A549 (cell line): ENCODE data around the gene GPR63. TPM values are rescaled to one million over a fixed set of nuclear protein-coding genes. Genes with fewer than 3 reads are reported as not detected.

ENCODE experiments used
- ATAC-seq, 2 experiments: fragments of 200-7000 bp in 1 of 2; fragments of >200 bp in 1 of 2; cut with Nextera tagmentation in 1 of 2; cut with Tn5 transposase in 1 of 2; 3 replicates each; pipeline versions ENCODE4 v1.8.0 to v1.9.1; 2018 to 2020; ENCODE audit warnings: mild to moderate bottlenecking in 1 of 2, moderate library complexity in 1 of 2
- CTCF ChIA-PET: fragments of 300-600 bp; sonication (Branson Sonifier 250); formaldehyde crosslinking; extraction: SDS; loops from one replicate; lab custom pipeline; 2021; ENCODE audit warnings: antibody characterized with exemption, inconsistent platforms; lab: Yijun Ruan, JAX
- POLR2A ChIA-PET: fragments of 350-600 bp; formaldehyde crosslinking; extraction: SDS; loops from one replicate; lab custom pipeline; 2021; ENCODE audit warnings: antibody characterized with exemption, inconsistent platforms; lab: Yijun Ruan, JAX
- DNase-seq, 2 experiments: peaks; one replicate each; pipeline versions ENCODE4 v3.0.0 to v3.0.0-alpha.2; 2011 to 2016; ENCODE audit warnings: low read depth in 1 of 2, low spot score in 1 of 2
- FAIRE-seq: peaks from 2 replicates; lab custom pipeline; 2011; peaks lifted over from hg19 to GRCh38; lab: Jason Lieb, UNC
- H3K27ac ChIP-seq, 2 experiments: fragments of >200 bp; sonication (Bioruptor Twin); formaldehyde crosslinking; 3 replicates each; pipeline ENCODE4 v1.5.1; 2016 to 2017
- H3K4me1 ChIP-seq: fragments of >200 bp; sonication (Bioruptor Twin); formaldehyde crosslinking; 3 replicates; pipeline ENCODE4 v1.6.1; 2016
- H3K4me2 ChIP-seq: fragments of >200 bp; sonication (Bioruptor Twin); formaldehyde crosslinking; 3 replicates; pipeline ENCODE4 v1.6.1; 2016
- H3K4me3 ChIP-seq: fragments of >200 bp; sonication (Bioruptor Twin); formaldehyde crosslinking; 3 replicates; pipeline ENCODE4 v1.5.1; 2016
- H3K9me3 ChIP-seq: fragments of >200 bp; sonication (Bioruptor Twin); formaldehyde crosslinking; 3 replicates; pipeline ENCODE4 v1.6.1; 2016
- CHD4 ChIP-seq: fragments of 200-600 bp; sonication (generic); IDR thresholded peaks from 2 replicates; pipeline ENCODE4 v1.6.1; 2016; ENCODE audit warnings: antibody characterized with exemption, mild to moderate bottlenecking, borderline replicate concordance
- E2F6 ChIP-seq: IDR thresholded peaks from 2 replicates; pipeline ENCODE4 v1.6.1; 2012; ENCODE audit warnings: low read depth, borderline replicate concordance
- ELK1 ChIP-seq: fragments of 150-350 bp; IDR thresholded peaks from 2 replicates; pipeline ENCODE4 v1.6.1; 2014; ENCODE audit warnings: low read depth, mild to moderate bottlenecking, low read length
- EP300 ChIP-seq, 2 experiments: fragments of >200 bp; sonication (Bioruptor Twin); formaldehyde crosslinking; IDR thresholded peaks; 2 replicates in 1 of 2; 3 replicates in 1 of 2; pipeline ENCODE4 v1.6.1; 2016 to 2017
- ESRRA ChIP-seq: fragments of 150-350 bp; IDR thresholded peaks from 2 replicates; pipeline ENCODE4 v1.6.1; 2014; ENCODE audit warnings: mild to moderate bottlenecking, low read length, borderline replicate concordance
- FOSL2 ChIP-seq, 2 experiments: fragments of 450-650 bp in 1 of 2; fragments of >200 bp in 1 of 2; sonication (Bioruptor Twin) in 1 of 2; formaldehyde crosslinking; IDR thresholded peaks; 2 replicates each; pipeline versions ENCODE4 v1.5.0 to v1.6.1; 2016 to 2020; ENCODE audit warnings: mild to moderate bottlenecking in 1 of 2, moderate library complexity in 1 of 2
- FOXS1 ChIP-seq: fragments of 250-450 bp; sonication (Bioruptor Pico); IDR thresholded peaks from 2 replicates; pipeline ENCODE4 v1.5.0; 2020; ENCODE audit warnings: mild to moderate bottlenecking, moderate library complexity
- HMGXB4 ChIP-seq: fragments of 250-450 bp; sonication (Bioruptor Pico); IDR thresholded peaks from 2 replicates; pipeline ENCODE4 v1.5.0; 2021; ENCODE audit warnings: mild to moderate bottlenecking, moderate library complexity, borderline replicate concordance
- HOXB13 ChIP-seq: fragments of 250-450 bp; sonication (Bioruptor Pico); IDR thresholded peaks from 2 replicates; pipeline ENCODE4 v1.5.0; 2020; ENCODE audit warnings: low read depth, mild to moderate bottlenecking, moderate library complexity
- HOXB5 ChIP-seq: fragments of 250-450 bp; sonication (Bioruptor Pico); IDR thresholded peaks from 2 replicates; pipeline ENCODE4 v1.5.0; 2020; ENCODE audit warnings: mild to moderate bottlenecking, moderate library complexity
- JUN ChIP-seq, 2 experiments: fragments of >200 bp; sonication (Bioruptor Twin); formaldehyde crosslinking; IDR thresholded peaks; 2 replicates in 1 of 2; 3 replicates in 1 of 2; pipeline ENCODE4 v1.6.1; 2016 to 2017
- KDM1A ChIP-seq: fragments of 200-600 bp; sonication (generic); IDR thresholded peaks from 2 replicates; pipeline ENCODE4 v1.6.1; 2016; ENCODE audit warnings: low read depth, mild to moderate bottlenecking
- MAFK ChIP-seq: fragments of 450-650 bp; IDR thresholded peaks from 2 replicates; pipeline ENCODE4 v1.6.1; 2014; ENCODE audit not compliant: partially characterized antibody
- MAZ ChIP-seq: fragments of 150-350 bp; IDR thresholded peaks from 2 replicates; pipeline ENCODE4 v1.6.1; 2014; ENCODE audit warnings: antibody characterized with exemption, low read depth, low read length, borderline replicate concordance
- MYC ChIP-seq: IDR thresholded peaks from 2 replicates; pipeline ENCODE4 v1.6.1; 2012; ENCODE audit warnings: mild to moderate bottlenecking, inconsistent platforms, low read length, improper control_type of control experiment, borderline replicate concordance
- NFE2L2 ChIP-seq: fragments of 150-350 bp; conservative IDR thresholded peaks from 2 replicates; pipeline ENCODE4 v1.6.1; 2014; ENCODE audit warnings: low read length
- NPAS2 ChIP-seq: fragments of 250-450 bp; sonication (Bioruptor Pico); IDR thresholded peaks from 2 replicates; pipeline ENCODE4 v1.8.0; 2022; ENCODE audit warnings: mild to moderate bottlenecking, moderate library complexity, borderline replicate concordance
- SMC3 ChIP-seq: fragments of >200 bp; sonication (Bioruptor Twin); formaldehyde crosslinking; IDR thresholded peaks from 3 replicates; pipeline ENCODE4 v1.6.1; 2018; ENCODE audit warnings: inconsistent platforms
- SREBF2 ChIP-seq: fragments of 450-650 bp; IDR thresholded peaks from 2 replicates; pipeline ENCODE4 v1.6.1; 2014; ENCODE audit warnings: mild to moderate bottlenecking, moderate library complexity
- TP53 ChIP-seq: fragments of 250-450 bp; sonication (Bioruptor Pico); IDR thresholded peaks from 2 replicates; pipeline ENCODE4 v1.5.0; 2021; ENCODE audit warnings: mild to moderate bottlenecking, moderate library complexity
- ZC3H11A ChIP-seq: fragments of 450-650 bp; IDR thresholded peaks from 2 replicates; pipeline ENCODE4 v1.6.1; 2014; ENCODE audit warnings: antibody characterized with exemption, mild to moderate bottlenecking
- ZNF302 ChIP-seq: fragments of 250-450 bp; sonication (Bioruptor Pico); IDR thresholded peaks from 2 replicates; pipeline ENCODE4 v1.9.0; 2021; ENCODE audit warnings: inconsistent platforms, mild to moderate bottlenecking, moderate library complexity
- WGBS: methylation state at CpG from one replicate; pipeline ENCODE4 v1.1.6; 2017; ENCODE audit errors: missing lambda C conversion rate; 5-methylcytosine and 5-hydroxymethylcytosine counted together
- polyA plus RNA-seq, 4 experiments: library from polyadenylated mRNA; depleted of rRNA in 3 of 4; stranded (reverse); fragments of >200 nt; fragmentation: RNase III in 1 of 4; extraction: RNeasy Plus Mini Kit Qiagen cat#74134 plus additional on column Dnase treatment in 1 of 4; gene quantifications; 2 replicates in 3 of 4; 3 replicates in 1 of 4; pipeline ENCODE4 v1.2.3, GENCODE V29; 2011 to 2017
- TF ChIP-seq, protein P1 (sequence below): fragments of >200 bp; sonication (Bioruptor Twin); formaldehyde crosslinking; IDR thresholded peaks from 3 replicates; pipeline ENCODE4 v1.5.1; 2016

Gene GPR63
- polyA plus RNA-seq, 2 of the 4 experiments (the other 2 are of a cell fraction), result 0.48 to 0.67 TPM

- FAIRE-seq, result no peak
- H3K9me3 ChIP-seq, result no peaks in the 10 kb centered on the region
- no peak overlapping the region for H3K4me3 ChIP-seq
- TF ChIP-seq SREBF2, result no peak
- TF ChIP-seq ZNF302 (CRISPR knock-in tag), result no peak
- no peak for TF ChIP-seq HOXB13
- no peak for TF ChIP-seq NFE2L2
- TF ChIP-seq MAZ, result no peak
- TF ChIP-seq HOXB5 (CRISPR knock-in tag), result no peak
- TF ChIP-seq FOSL2 (IDR thresholded peaks at IDR 0.05), result no peak
- TF ChIP-seq FOSL2 (CRISPR knock-in tag; IDR thresholded peaks at IDR 0.05), result no peak
- no peak for TF ChIP-seq TP53 (CRISPR knock-in tag)
- TF ChIP-seq ZC3H11A, result no peak
- no peak for TF ChIP-seq NPAS2
- no peak for TF ChIP-seq ESRRA
- no peak for TF ChIP-seq MAFK
- DNase-seq, result no peak
- 15% methylated on average over 2 of the region's 2 CpGs for WGBS
- no peak for ATAC-seq
- no peak overlapping the region for H3K4me2 ChIP-seq
- no peak overlapping the region for H3K27ac ChIP-seq
- ChIA-PET POLR2A (no interaction called here), CTCF (interaction anchor here (0.6 kb wide), 1 partner anchor 17 kb away, joined by 4 read pairs; no protein-coding TSS in a partner anchor)
- H3K4me1 ChIP-seq, result no peaks in the 10 kb centered on the region
Observed at GRCh38 chr6:96783307-96783706, 54.0 kb downstream of the GPR63 start.

- no peak for ATAC-seq
Observed at GRCh38 chr6:96781557-96781956, 55.7 kb downstream of the GPR63 start.

More at GRCh38 chr6:96781557-96781956, 55.7 kb downstream of the GPR63 start:
- H3K4me3 ChIP-seq, result no peak overlapping the region
- no peaks in the 10 kb centered on the region for H3K4me1 ChIP-seq
- FAIRE-seq, result no peak
- CTCF ChIA-PET, result no interaction called here
- WGBS, result 5% methylated on average over 1 of the region's 1 CpG
- TF ChIP-seq EP300 (IDR thresholded peaks at IDR 0.05), result no peak
- no peak for TF ChIP-seq FOXS1 (CRISPR knock-in tag)
- TF ChIP-seq, protein P1, sequence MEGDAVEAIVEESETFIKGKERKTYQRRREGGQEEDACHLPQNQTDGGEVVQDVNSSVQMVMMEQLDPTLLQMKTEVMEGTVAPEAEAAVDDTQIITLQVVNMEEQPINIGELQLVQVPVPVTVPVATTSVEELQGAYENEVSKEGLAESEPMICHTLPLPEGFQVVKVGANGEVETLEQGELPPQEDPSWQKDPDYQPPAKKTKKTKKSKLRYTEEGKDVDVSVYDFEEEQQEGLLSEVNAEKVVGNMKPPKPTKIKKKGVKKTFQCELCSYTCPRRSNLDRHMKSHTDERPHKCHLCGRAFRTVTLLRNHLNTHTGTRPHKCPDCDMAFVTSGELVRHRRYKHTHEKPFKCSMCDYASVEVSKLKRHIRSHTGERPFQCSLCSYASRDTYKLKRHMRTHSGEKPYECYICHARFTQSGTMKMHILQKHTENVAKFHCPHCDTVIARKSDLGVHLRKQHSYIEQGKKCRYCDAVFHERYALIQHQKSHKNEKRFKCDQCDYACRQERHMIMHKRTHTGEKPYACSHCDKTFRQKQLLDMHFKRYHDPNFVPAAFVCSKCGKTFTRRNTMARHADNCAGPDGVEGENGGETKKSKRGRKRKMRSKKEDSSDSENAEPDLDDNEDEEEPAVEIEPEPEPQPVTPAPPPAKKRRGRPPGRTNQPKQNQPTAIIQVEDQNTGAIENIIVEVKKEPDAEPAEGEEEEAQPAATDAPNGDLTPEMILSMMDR, result no peak
- no peak for TF ChIP-seq E2F6
- TF ChIP-seq ESRRA, result no peak
- no peak for TF ChIP-seq FOSL2 (IDR thresholded peaks at IDR 0.05)
- TF ChIP-seq FOSL2 (CRISPR knock-in tag; IDR thresholded peaks at IDR 0.05), result no peak
- TF ChIP-seq SMC3, result no peak
- no peak for TF ChIP-seq HMGXB4 (CRISPR knock-in tag)
- no peak for TF ChIP-seq JUN (IDR thresholded peaks at IDR 0.05)
- no peak for TF ChIP-seq ZC3H11A
- TF ChIP-seq MYC, result no peak
- no peak for TF ChIP-seq CHD4
- TF ChIP-seq MAZ, result no peak
- TF ChIP-seq ELK1, result no peak
- no peak for TF ChIP-seq KDM1A
- H3K9me3 ChIP-seq, result no peaks in the 10 kb centered on the region
- no peak overlapping the region for H3K4me2 ChIP-seq
- H3K27ac ChIP-seq, result no peak overlapping the region
- POLR2A ChIA-PET, result no interaction called here
- no peak for DNase-seq
